ENCODE data around the gene MYADML2. TPM values are rescaled to one million over a fixed set of nuclear protein-coding genes. Genes with fewer than 3 reads are reported as not detected.

The MYADML2 gene
- total RNA-seq, 1 experiment from 2014 or later = 0.46 TPM

DNA sequence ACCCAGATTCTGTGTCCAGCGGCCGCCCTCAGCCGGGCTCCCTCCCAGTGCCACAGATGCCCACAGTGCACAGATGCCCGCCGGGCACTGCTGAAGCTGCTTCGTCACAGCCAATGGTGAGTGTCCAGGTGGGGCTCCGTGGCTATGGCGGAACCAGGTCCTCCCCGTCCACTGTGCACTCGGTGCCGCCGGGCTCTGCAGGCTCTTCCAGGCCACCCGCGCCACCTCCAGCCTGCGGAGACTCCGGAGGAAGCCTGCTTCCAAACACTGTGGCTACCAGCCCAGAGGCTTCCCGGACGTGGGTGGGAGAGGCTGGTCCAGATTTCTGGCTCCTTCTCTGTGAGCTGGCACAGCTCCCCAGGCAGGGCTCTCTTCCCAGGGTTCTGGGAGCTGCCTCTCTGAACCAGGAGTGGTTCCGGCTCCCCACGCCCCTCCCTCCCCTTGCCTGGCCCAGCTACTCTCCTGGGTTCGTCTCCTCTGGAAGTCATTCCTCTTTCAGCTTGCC, 7.1 kb downstream of the MYADML2 start (continued):
- TF ChIP-seq, protein P1, sequence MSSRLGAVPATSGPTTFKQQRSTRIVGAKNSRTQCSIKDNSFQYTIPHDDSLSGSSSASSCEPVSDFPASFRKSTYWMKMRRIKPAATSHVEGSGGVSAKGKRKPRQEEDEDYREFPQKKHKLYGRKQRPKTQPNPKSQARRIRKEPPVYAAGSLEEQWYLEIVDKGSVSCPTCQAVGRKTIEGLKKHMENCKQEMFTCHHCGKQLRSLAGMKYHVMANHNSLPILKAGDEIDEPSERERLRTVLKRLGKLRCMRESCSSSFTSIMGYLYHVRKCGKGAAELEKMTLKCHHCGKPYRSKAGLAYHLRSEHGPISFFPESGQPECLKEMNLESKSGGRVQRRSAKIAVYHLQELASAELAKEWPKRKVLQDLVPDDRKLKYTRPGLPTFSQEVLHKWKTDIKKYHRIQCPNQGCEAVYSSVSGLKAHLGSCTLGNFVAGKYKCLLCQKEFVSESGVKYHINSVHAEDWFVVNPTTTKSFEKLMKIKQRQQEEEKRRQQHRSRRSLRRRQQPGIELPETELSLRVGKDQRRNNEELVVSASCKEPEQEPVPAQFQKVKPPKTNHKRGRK (CRISPR knock-in tag; IDR thresholded peaks at IDR 0.05; ENCODE audit: borderline replicate concordance) = no peak
- TF ChIP-seq TEAD1 (CRISPR knock-in tag; IDR thresholded peaks at IDR 0.05) = no peak
- no peak for TF ChIP-seq ZBTB21 (CRISPR knock-in tag; IDR thresholded peaks at IDR 0.05; ENCODE audit: borderline replicate concordance)
- TF ChIP-seq KAT7 (CRISPR knock-in tag; IDR thresholded peaks at IDR 0.05; ENCODE audit: borderline replicate concordance) = no peak
- no peak for TF ChIP-seq ZNF423 (CRISPR knock-in tag; IDR thresholded peaks at IDR 0.05)
- TF ChIP-seq ZNF317 (CRISPR knock-in tag; IDR thresholded peaks at IDR 0.05; ENCODE audit: borderline replicate concordance, low read depth) = no peak
- no peak for TF ChIP-seq ZNF138 (CRISPR knock-in tag; conservative IDR thresholded peaks at IDR 0.05)
- no peak for TF ChIP-seq TP53 (CRISPR knock-in tag; IDR thresholded peaks at IDR 0.05)
- TF ChIP-seq NFATC4 (CRISPR knock-in tag; IDR thresholded peaks at IDR 0.05) = no peak

DNA sequence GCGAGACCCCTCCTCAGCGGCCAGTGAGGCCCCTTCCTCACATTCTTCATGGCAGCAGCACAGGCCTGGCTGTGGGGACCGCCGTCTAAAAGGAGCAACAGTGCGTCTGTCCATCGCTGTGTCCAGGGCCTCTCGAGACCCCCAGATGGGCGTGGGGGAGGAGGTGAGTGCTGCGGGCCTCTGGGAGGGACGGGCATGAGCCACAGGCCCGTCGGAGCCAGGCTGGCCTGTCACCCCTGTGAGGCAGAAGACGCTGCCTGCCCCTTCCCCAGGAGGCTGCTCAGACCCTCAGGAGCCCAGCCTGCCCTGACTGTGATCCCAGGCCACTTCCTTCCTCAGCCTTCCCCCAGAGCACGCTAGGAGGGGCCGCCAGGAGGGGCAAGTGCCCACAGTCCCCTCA, 7.8 kb downstream of the MYADML2 start:
- Mint-ChIP-seq H3K27ac (no peak overlapping the region), H3K36me3 (peaks cover 5% of the 10 kb centered on the region; the same call in 1 of the 2 replicates), H3K9me3 (no peaks in the 10 kb centered on the region), H3K27me3 (ENCODE audit: low read depth) (peaks cover 23% of the 10 kb centered on the region), H3K4me3 (no peak overlapping the region), H3K4me1 (peaks cover 22% of the 10 kb centered on the region)
- ATAC-seq (no peak), DNase-seq (ENCODE audit: low spot score) (no peak)
- CTCF ChIA-PET = interaction anchor here (3.2 kb wide), 1 partner anchor 20 kb away, joined by 16 read pairs; no protein-coding TSS in a partner anchor
- POLR2A ChIA-PET = no interaction called here
- TF ChIP-seq, protein P2, sequence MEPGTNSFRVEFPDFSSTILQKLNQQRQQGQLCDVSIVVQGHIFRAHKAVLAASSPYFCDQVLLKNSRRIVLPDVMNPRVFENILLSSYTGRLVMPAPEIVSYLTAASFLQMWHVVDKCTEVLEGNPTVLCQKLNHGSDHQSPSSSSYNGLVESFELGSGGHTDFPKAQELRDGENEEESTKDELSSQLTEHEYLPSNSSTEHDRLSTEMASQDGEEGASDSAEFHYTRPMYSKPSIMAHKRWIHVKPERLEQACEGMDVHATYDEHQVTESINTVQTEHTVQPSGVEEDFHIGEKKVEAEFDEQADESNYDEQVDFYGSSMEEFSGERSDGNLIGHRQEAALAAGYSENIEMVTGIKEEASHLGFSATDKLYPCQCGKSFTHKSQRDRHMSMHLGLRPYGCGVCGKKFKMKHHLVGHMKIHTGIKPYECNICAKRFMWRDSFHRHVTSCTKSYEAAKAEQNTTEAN (CRISPR knock-in tag; IDR thresholded peaks at IDR 0.05) = no peak
- TF ChIP-seq MYBL2 (CRISPR knock-in tag; IDR thresholded peaks at IDR 0.05) = no peak
- TF ChIP-seq CREB1 (CRISPR knock-in tag; IDR thresholded peaks at IDR 0.05) = no peak
- TF ChIP-seq USF2 (CRISPR knock-in tag; IDR thresholded peaks at IDR 0.05) = no peak
- no peak for TF ChIP-seq ZSCAN18 (CRISPR knock-in tag; IDR thresholded peaks at IDR 0.05)
- no peak for TF ChIP-seq HMGA2 (CRISPR knock-in tag; IDR thresholded peaks at IDR 0.05)
- no peak for TF ChIP-seq IRF1 (CRISPR knock-in tag; IDR thresholded peaks at IDR 0.05)
- no peak for TF ChIP-seq ZNF232 (CRISPR knock-in tag; IDR thresholded peaks at IDR 0.05)

- Mint-ChIP-seq H3K36me3 (peaks cover 10% of the 10 kb centered on the region; the same call in 1 of the 2 replicates), H3K27ac (no peak overlapping the region), H3K9me3 (no peaks in the 10 kb centered on the region), H3K4me3 (peak overlapping the region; percentile 88), H3K4me1 (peaks cover 15% of the 10 kb centered on the region; the same call in 1 of the 2 replicates), H3K27me3 (ENCODE audit: low read depth) (peaks cover 6% of the 10 kb centered on the region)
- no peak for ATAC-seq
- DNase-seq (ENCODE audit: low spot score) = no peak
- no peak for TF ChIP-seq ZNF396 (CRISPR knock-in tag; IDR thresholded peaks at IDR 0.05; ENCODE audit: borderline replicate concordance)
- TF ChIP-seq JUN (CRISPR knock-in tag; IDR thresholded peaks at IDR 0.05) = no peak
- TF ChIP-seq GRHL2 (CRISPR knock-in tag; IDR thresholded peaks at IDR 0.05; ENCODE audit: insufficient replicate concordance, severe bottlenecking) = no peak
- TF ChIP-seq TP53 (CRISPR knock-in tag; IDR thresholded peaks at IDR 0.05) = no peak
- no peak for TF ChIP-seq AFF4 (CRISPR knock-in tag; IDR thresholded peaks at IDR 0.05; ENCODE audit: borderline replicate concordance)
- TF ChIP-seq ZNF219 (CRISPR knock-in tag; IDR thresholded peaks at IDR 0.05; ENCODE audit: borderline replicate concordance) = no peak
- TF ChIP-seq RORB (CRISPR knock-in tag; IDR thresholded peaks at IDR 0.05) = no peak
- no peak for TF ChIP-seq ZNF138 (CRISPR knock-in tag; conservative IDR thresholded peaks at IDR 0.05)
- no peak for TF ChIP-seq OVOL2 (CRISPR knock-in tag; IDR thresholded peaks at IDR 0.05; ENCODE audit: borderline replicate concordance)
- ChIA-PET POLR2A (no interaction called here), CTCF (interaction anchor here (1.3 to 2.1 kb wide), 3 partner anchors 8 to 95 kb away, joined by 3 to 8 read pairs (median 5); partner anchors contain the start of genes MAFG and RAC3)
Measured at GRCh38 chr17:81935709-81936084, 11.3 kb downstream of the MYADML2 start.
